Measurements from ENCODE around the gene RXRA. TPM values are rescaled to one million over a fixed set of nuclear protein-coding genes. Genes with fewer than 3 reads are reported as not detected.

The RXRA gene
- total RNA-seq, 1 experiment from 2014 or later = 15.7 TPM

- Histone ChIP-seq H3K27ac (no peak overlapping the region), H3K4me3 (no peak overlapping the region), H3K27me3 (replicated peaks) (no peaks in the 10 kb centered on the region), H3K9me3 (replicated peaks) (no peaks in the 10 kb centered on the region), H3K4me1 (replicated peaks) (peaks cover 16% of the 10 kb centered on the region), H3K36me3 (no peaks in the 10 kb centered on the region)
- DNase-seq (ENCODE audit: low read depth in 1 of 2, low spot score in 2 of 2) = no peak
These were observed 60.9 kb downstream of the RXRA start for GRCh38 chr9:134386951-134387831.

GRCh38 chr9:134388289-134388808 lies 62.1 kb downstream of the RXRA start:
- H3K9me3 ChIP-seq (replicated peaks) = no peaks in the 10 kb centered on the region
- no peaks in the 10 kb centered on the region for H3K36me3 ChIP-seq
- H3K27ac ChIP-seq = no peak overlapping the region
- DNase-seq (ENCODE audit: low read depth in 1 of 2, low spot score in 2 of 2) = no peak
- peaks cover 6% of the 10 kb centered on the region for H3K4me1 ChIP-seq (replicated peaks)
- no peak overlapping the region for H3K4me3 ChIP-seq
- no peaks in the 10 kb centered on the region for H3K27me3 ChIP-seq (replicated peaks)

GRCh38 chr9:134388976-134389375 lies 62.7 kb downstream of the RXRA start:
- Histone ChIP-seq H3K9me3 (replicated peaks) (no peaks in the 10 kb centered on the region), H3K27me3 (replicated peaks) (no peaks in the 10 kb centered on the region), H3K27ac (no peak overlapping the region), H3K36me3 (no peaks in the 10 kb centered on the region), H3K4me1 (replicated peaks) (peaks cover 6% of the 10 kb centered on the region), H3K4me3 (no peak overlapping the region)
- DNase-seq (ENCODE audit: low read depth in 1 of 2, low spot score in 2 of 2) = no peak

- no peak overlapping the region for H3K27ac ChIP-seq
- DNase-seq (ENCODE audit: low read depth in 1 of 2, low spot score in 2 of 2) = no peak
These were observed 63.4 kb downstream of the RXRA start for GRCh38 chr9:134389642-134390041.

GRCh38 chr9:134390537-134390936 lies 64.3 kb downstream of the RXRA start:
- Histone ChIP-seq H3K27ac (no peak overlapping the region), H3K9me3 (replicated peaks) (no peaks in the 10 kb centered on the region), H3K4me3 (no peak overlapping the region), H3K4me1 (replicated peaks) (no peaks in the 10 kb centered on the region), H3K27me3 (replicated peaks) (no peaks in the 10 kb centered on the region), H3K36me3 (no peaks in the 10 kb centered on the region)
- no peak for DNase-seq (ENCODE audit: low read depth in 1 of 2, low spot score in 2 of 2)

More at GRCh38 chr9:134389642-134390041, 63.4 kb downstream of the RXRA start:
- Histone ChIP-seq H3K4me1 (replicated peaks) (peaks cover 5% of the 10 kb centered on the region), H3K27me3 (replicated peaks) (no peaks in the 10 kb centered on the region), H3K4me3 (no peak overlapping the region), H3K36me3 (no peaks in the 10 kb centered on the region), H3K9me3 (replicated peaks) (no peaks in the 10 kb centered on the region)

GRCh38 chr9:134390947-134391318 lies 64.7 kb downstream of the RXRA start:
- no peak for DNase-seq (ENCODE audit: low read depth in 1 of 2, low spot score in 2 of 2)
- no peaks in the 10 kb centered on the region for H3K9me3 ChIP-seq (replicated peaks)
- no peaks in the 10 kb centered on the region for H3K36me3 ChIP-seq
- no peak overlapping the region for H3K4me3 ChIP-seq
- no peaks in the 10 kb centered on the region for H3K27me3 ChIP-seq (replicated peaks)
- H3K27ac ChIP-seq = no peak overlapping the region
- H3K4me1 ChIP-seq (replicated peaks) = no peaks in the 10 kb centered on the region

GRCh38 chr9:134391319-134392231 lies 65.3 kb downstream of the RXRA start:
- H3K36me3 ChIP-seq = no peaks in the 10 kb centered on the region
- no peaks in the 10 kb centered on the region for H3K9me3 ChIP-seq (replicated peaks)
- no peak for DNase-seq (ENCODE audit: low read depth in 1 of 2, low spot score in 2 of 2)
- H3K4me3 ChIP-seq = no peak overlapping the region
- no peaks in the 10 kb centered on the region for H3K27me3 ChIP-seq (replicated peaks)
- peaks cover 2% of the 10 kb centered on the region for H3K4me1 ChIP-seq (replicated peaks)
- no peak overlapping the region for H3K27ac ChIP-seq

GRCh38 chr9:134392900-134393299 lies 66.6 kb downstream of the RXRA start:
- no peak for DNase-seq (ENCODE audit: low read depth in 1 of 2, low spot score in 2 of 2)

GRCh38 chr9:134393582-134394280 lies 67.5 kb downstream of the RXRA start:
- H3K36me3 ChIP-seq = peaks cover 2% of the 10 kb centered on the region; the same call in 1 of the 2 replicates
- H3K27ac ChIP-seq = no peak overlapping the region
- DNase-seq (ENCODE audit: low read depth in 1 of 2, low spot score in 2 of 2) = no peak
- H3K4me1 ChIP-seq (replicated peaks) = peaks cover 9% of the 10 kb centered on the region
- no peak overlapping the region for H3K4me3 ChIP-seq
- no peaks in the 10 kb centered on the region for H3K9me3 ChIP-seq (replicated peaks)
- H3K27me3 ChIP-seq (replicated peaks) = no peaks in the 10 kb centered on the region

More at GRCh38 chr9:134392900-134393299, 66.6 kb downstream of the RXRA start:
- H3K9me3 ChIP-seq (replicated peaks) = no peaks in the 10 kb centered on the region
- no peaks in the 10 kb centered on the region for H3K36me3 ChIP-seq
- no peak overlapping the region for H3K27ac ChIP-seq
- H3K4me3 ChIP-seq = no peak overlapping the region
- H3K4me1 ChIP-seq (replicated peaks) = peaks cover 9% of the 10 kb centered on the region
- no peaks in the 10 kb centered on the region for H3K27me3 ChIP-seq (replicated peaks)

GRCh38 chr9:134395002-134395517 lies 68.8 kb downstream of the RXRA start:
- Histone ChIP-seq H3K27ac (no peak overlapping the region), H3K36me3 (peaks cover 8% of the 10 kb centered on the region), H3K4me1 (replicated peaks) (peaks cover 9% of the 10 kb centered on the region), H3K4me3 (no peak overlapping the region), H3K27me3 (replicated peaks) (no peaks in the 10 kb centered on the region), H3K9me3 (replicated peaks) (peaks cover 8% of the 10 kb centered on the region)
- no peak for DNase-seq (ENCODE audit: low read depth in 1 of 2, low spot score in 2 of 2)

- H3K4me1 ChIP-seq (replicated peaks) = peaks cover 9% of the 10 kb centered on the region
- H3K4me3 ChIP-seq = no peak overlapping the region
- DNase-seq (ENCODE audit: low read depth in 1 of 2, low spot score in 2 of 2) = no peak
- H3K27ac ChIP-seq = no peak overlapping the region
- H3K27me3 ChIP-seq (replicated peaks) = no peaks in the 10 kb centered on the region
- peaks cover 8% of the 10 kb centered on the region for H3K36me3 ChIP-seq
- H3K9me3 ChIP-seq (replicated peaks) = peaks cover 8% of the 10 kb centered on the region
These were observed 69.5 kb downstream of the RXRA start for GRCh38 chr9:134395737-134396257.

GRCh38 chr9:134396258-134396742 lies 70.0 kb downstream of the RXRA start:
- peaks cover 9% of the 10 kb centered on the region for H3K4me1 ChIP-seq (replicated peaks)

GRCh38 chr9:134396825-134397224 lies 70.6 kb downstream of the RXRA start:
- Histone ChIP-seq H3K27ac (no peak overlapping the region), H3K9me3 (replicated peaks) (peaks cover 8% of the 10 kb centered on the region), H3K4me3 (no peak overlapping the region), H3K27me3 (replicated peaks) (no peaks in the 10 kb centered on the region), H3K4me1 (replicated peaks) (peaks cover 9% of the 10 kb centered on the region), H3K36me3 (peaks cover 8% of the 10 kb centered on the region)
- DNase-seq (ENCODE audit: low read depth in 1 of 2, low spot score in 2 of 2) = no peak

More at GRCh38 chr9:134396258-134396742, 70.0 kb downstream of the RXRA start:
- peaks cover 8% of the 10 kb centered on the region for H3K9me3 ChIP-seq (replicated peaks)
- no peak overlapping the region for H3K4me3 ChIP-seq
- no peaks in the 10 kb centered on the region for H3K27me3 ChIP-seq (replicated peaks)
- H3K36me3 ChIP-seq = peaks cover 8% of the 10 kb centered on the region
- H3K27ac ChIP-seq = no peak overlapping the region
- DNase-seq (ENCODE audit: low read depth in 1 of 2, low spot score in 2 of 2) = no peak
